ENCODE results near the gene A2M. TPM values are rescaled to one million over a fixed set of nuclear protein-coding genes. Genes with fewer than 3 reads are reported as not detected.

Gene A2M
- total and polyA plus RNA-seq, 2 of the 8 experiments (the other 6 are each of a cell fraction or from before 2014, with no cell fraction given), result 0.15 TPM; not detected in 1

- TF ChIP-seq CTCF (IDR thresholded peaks at IDR 0.05; ENCODE audit: control extremely low read depth in 1 of 3, insufficient read depth in 1 of 3, low read depth in 1 of 3, low read length in 3 of 3), result no peak
- no peak for TF ChIP-seq SUZ12 (IDR thresholded peaks at IDR 0.05; ENCODE audit: low read length)
These were observed 40.6 kb downstream of the A2M start (continued) for GRCh38 chr12:9075138-9075535.

Data from H1 (cell line).